HepG2 (cell line): ENCODE data around the gene JMJD8. TPM values are rescaled to one million over a fixed set of nuclear protein-coding genes. Genes with fewer than 3 reads are reported as not detected.
A peak's percentile ranks its signal among the peaks of the same experiment; 100 is the strongest.

ENCODE experiments used
- DPF2 ChIP-seq: sonication (generic); formaldehyde crosslinking; IDR thresholded peaks from 2 replicates; pipeline ENCODE4 v1.4.0; 2020; ENCODE audit warnings: mild to moderate bottlenecking, low read depth, missing genetic modification reagents, borderline replicate concordance
- FOXK2 ChIP-seq: fragments of 450-650 bp; IDR thresholded peaks from 2 replicates; pipeline ENCODE4 v1.6.1; 2016
- HMG20B ChIP-seq: conservative IDR thresholded peaks from 2 replicates; pipeline ENCODE4 v1.6.1; 2016; ENCODE audit warnings: missing genetic modification reagents, missing compliant biosample characterization
- JDP2 ChIP-seq: sonication (generic); formaldehyde crosslinking; IDR thresholded peaks from 2 replicates; pipeline ENCODE4 v1.8.1; 2022; ENCODE audit warnings: missing genetic modification reagents, borderline replicate concordance
- MNT ChIP-seq: fragments of 450-650 bp; IDR thresholded peaks from 2 replicates; pipeline ENCODE4 v1.6.1; 2016
- RAD21 ChIP-seq: fragments of 450-650 bp; formaldehyde crosslinking; IDR thresholded peaks from 2 replicates; pipeline ENCODE4 v1.5.0; 2020; ENCODE audit warnings: mild to moderate bottlenecking
- RFX5 ChIP-seq: IDR thresholded peaks from 2 replicates; pipeline ENCODE4 v1.6.1; 2011; ENCODE audit warnings: low read depth, low read length, improper control_type of control experiment
- SRF ChIP-seq: IDR thresholded peaks from 2 replicates; pipeline ENCODE4 v1.6.1; 2011; ENCODE audit warnings: mild to moderate bottlenecking, low read depth, low read length, moderate library complexity
- ZBTB25 ChIP-seq: IDR thresholded peaks from 2 replicates; pipeline ENCODE4 v1.6.1; 2018; ENCODE audit warnings: missing genetic modification reagents
- ZBTB49 ChIP-seq: sonication (generic); formaldehyde crosslinking; IDR thresholded peaks from 2 replicates; pipeline ENCODE4 v1.4.0; 2020; ENCODE audit warnings: missing genetic modification reagents, borderline replicate concordance
- ZMYM3 ChIP-seq: sonication (generic); formaldehyde crosslinking; IDR thresholded peaks from 2 replicates; pipeline ENCODE4 v1.5.1; 2020; ENCODE audit warnings: mild to moderate bottlenecking, missing genetic modification reagents
- ZNF318 ChIP-seq: sonication (generic); formaldehyde crosslinking; IDR thresholded peaks from 2 replicates; pipeline ENCODE4 v1.4.0; 2020; ENCODE audit warnings: mild to moderate bottlenecking, missing genetic modification reagents
- ZNF567 ChIP-seq: sonication (generic); formaldehyde crosslinking; IDR thresholded peaks from 2 replicates; pipeline ENCODE4 v1.8.1; 2023; ENCODE audit warnings: mild to moderate bottlenecking, missing genetic modification reagents, borderline replicate concordance
- ZNF570 ChIP-seq: sonication (generic); formaldehyde crosslinking; IDR thresholded peaks from 2 replicates; pipeline ENCODE4 v1.4.0; 2020; ENCODE audit warnings: mild to moderate bottlenecking, missing genetic modification reagents, borderline replicate concordance
- ZNF777 ChIP-seq: sonication (generic); formaldehyde crosslinking; IDR thresholded peaks from 2 replicates; pipeline ENCODE4 v1.4.0; 2020; ENCODE audit warnings: missing genetic modification reagents
- ZNF879 ChIP-seq: sonication (generic); formaldehyde crosslinking; IDR thresholded peaks from 2 replicates; pipeline ENCODE4 v1.8.1; 2023; ENCODE audit warnings: missing genetic modification reagents
- polyA plus RNA-seq, 8 experiments: library from polyadenylated mRNA; depleted of rRNA in 3 of 8; stranded (reverse) in 7 of 8; unstranded in 1 of 8; fragments of >200 nt; fragmentation: Illumina TruSeq in 4 of 8; extraction: Trizol in 4 of 8; gene quantifications; 2 replicates each; pipeline versions ENCODE4 v1.2.1 to v1.2.3, GENCODE V29; 2011 to 2016; ENCODE audit warnings: low read depth in 4 of 8, missing spikeins in 1 of 8, mixed read lengths in 1 of 8; ENCODE audit not compliant: insufficient read depth in 1 of 8
- total RNA-seq, 5 experiments: library from RNA; depleted of rRNA; stranded (reverse); fragments of >200 nt; fragmentation: Illumina TruSeq; extraction: Trizol; gene quantifications; 2 replicates each; pipeline ENCODE4 v1.2.3, GENCODE V29; 2016; ENCODE audit warnings: low read depth in 1 of 5

JMJD8 gene
- total and polyA plus RNA-seq, 2 of the 13 experiments (the other 11 are each of a cell fraction or from before 2014, with no cell fraction given): 2.6 to 11.8 TPM

GRCh38 chr16:645852-646678 is 38.1 kb downstream of the JMJD8 start (continued):
- TF ChIP-seq JDP2 (CRISPR knock-in tag): no peak
- TF ChIP-seq ZBTB25 (CRISPR knock-in tag): no peak
- no peak for TF ChIP-seq ZNF777 (CRISPR knock-in tag)
- TF ChIP-seq ZNF318 (CRISPR knock-in tag): no peak
- no peak for TF ChIP-seq ZBTB49 (CRISPR knock-in tag)
- no peak for TF ChIP-seq DPF2 (CRISPR knock-in tag)
- no peak for TF ChIP-seq FOXK2
- TF ChIP-seq RAD21 (CRISPR knock-in tag): no peak
- TF ChIP-seq ZMYM3 (CRISPR knock-in tag): 0 out of 2 replicates have a peak, but pooled peaks have one; percentile 29
- TF ChIP-seq SRF: no peak
- no peak for TF ChIP-seq ZNF567 (CRISPR knock-in tag)
- TF ChIP-seq MNT: no peak
- TF ChIP-seq ZNF879: no peak
- no peak for TF ChIP-seq HMG20B (CRISPR knock-in tag)
- TF ChIP-seq RFX5: no peak
- TF ChIP-seq ZNF570: no peak
